Pons (tissue), 1 donor: ENCODE results near the gene SLC35F4.

Source experiments
- DNase-seq: peaks from one replicate; pipeline ENCODE4 v3.0.0-alpha.2; 2016; ENCODE audit warnings: low spot score

Gene SLC35F4

GRCh38 chr14:57526942-57527341 is 338.9 kb downstream of the SLC35F4 start:
- no peak for DNase-seq

- DNase-seq: no peak
Measured at GRCh38 chr14:57519043-57519442, 346.8 kb downstream of the SLC35F4 start.
